GM12875 (cell line): ENCODE measurements around the gene HTT.

Experiments
- H3K4me3 ChIP-seq: one replicate; pipeline ENCODE4 v1.5.1; 2011; ENCODE audit warnings: low read depth, low read length, control low read depth
- CTCF ChIP-seq: IDR thresholded peaks from 2 replicates; pipeline ENCODE4 v1.5.1; 2011; ENCODE audit warnings: low read depth, mild to moderate bottlenecking, control low read depth, inconsistent platforms, low read length, moderate library complexity, borderline replicate concordance; ENCODE audit not compliant: insufficient read depth

Gene HTT

GRCh38 chr4:3244002-3244401 is 169.5 kb downstream of the HTT start:
- H3K4me3 ChIP-seq: no peak overlapping the region
- TF ChIP-seq CTCF: no peak

GRCh38 chr4:3244747-3245146 is 170.3 kb downstream of the HTT start:
- no peak overlapping the region for H3K4me3 ChIP-seq
- no peak for TF ChIP-seq CTCF

- no peak for TF ChIP-seq CTCF
- no peak overlapping the region for H3K4me3 ChIP-seq
Measured at GRCh38 chr4:3245676-3246075, 171.2 kb downstream of the HTT start.

GRCh38 chr4:3246458-3247398 is 172.2 kb downstream of the HTT start:
- no peak for TF ChIP-seq CTCF
- no peak overlapping the region for H3K4me3 ChIP-seq

GRCh38 chr4:3247399-3248177 is 173.1 kb downstream of the HTT start:
- TF ChIP-seq CTCF: no peak
- H3K4me3 ChIP-seq: no peak overlapping the region

- no peak for TF ChIP-seq CTCF
- no peak overlapping the region for H3K4me3 ChIP-seq
Measured at GRCh38 chr4:3248178-3248480, 173.6 kb downstream of the HTT start.
